GM23338 (cell line): Measurements from ENCODE around the gene LAD1. TPM values are rescaled to one million over a fixed set of nuclear protein-coding genes. Genes with fewer than 3 reads are reported as not detected.

Source experiments
- ATAC-seq: fragments of 200-7000 bp; cut with Tn5 transposase; 3 replicates; pipeline ENCODE4 v1.9.1; 2020
- DNase-seq: peaks from one replicate; pipeline ENCODE4 v3.0.0-alpha.2; 2015; ENCODE audit warnings: low spot score
- H2AFZ ChIP-seq: fragments of 200-600 bp; sonication (generic); 2 replicates; pipeline ENCODE4 v1.8.0; 2016; ENCODE audit warnings: antibody characterized with exemption, mild to moderate bottlenecking, moderate library complexity
- H3F3A ChIP-seq: fragments of 200-600 bp; sonication (generic); replicated peaks from 2 replicates; pipeline ENCODE4 v1.8.0; 2017; ENCODE audit warnings: antibody characterized with exemption, mixed run types, low read depth
- H3K27ac ChIP-seq: fragments of 200-600 bp; sonication (generic); 2 replicates; pipeline ENCODE4 v1.6.1; 2016; ENCODE audit warnings: low read depth
- H3K27me3 ChIP-seq: fragments of 200-600 bp; sonication (generic); 2 replicates; pipeline ENCODE4 v1.8.0; 2016; ENCODE audit warnings: mild to moderate bottlenecking, mixed run types, moderate library complexity; ENCODE audit not compliant: insufficient read depth
- H3K36me3 ChIP-seq: fragments of 200-600 bp; sonication (generic); 2 replicates; pipeline ENCODE4 v1.8.0; 2016; ENCODE audit warnings: mild to moderate bottlenecking; ENCODE audit not compliant: insufficient read depth
- H3K4me1 ChIP-seq: fragments of 200-600 bp; sonication (generic); 2 replicates; pipeline ENCODE4 v1.8.0; 2016; ENCODE audit warnings: mild to moderate bottlenecking, moderate library complexity; ENCODE audit not compliant: insufficient read depth
- H3K4me2 ChIP-seq: fragments of 200-600 bp; sonication (generic); 2 replicates; pipeline ENCODE4 v1.7.1; 2017; ENCODE audit warnings: mixed run types
- H3K4me3 ChIP-seq: fragments of 200-600 bp; sonication (generic); 2 replicates; pipeline ENCODE4 v1.6.1; 2016; ENCODE audit warnings: mixed run types
- H3K79me2 ChIP-seq: fragments of 200-600 bp; sonication (generic); replicated peaks from 2 replicates; pipeline ENCODE4 v1.8.0; 2017; ENCODE audit warnings: mild to moderate bottlenecking; ENCODE audit not compliant: insufficient read depth
- H3K9me2 ChIP-seq: fragments of 200-600 bp; sonication (generic); 2 replicates; pipeline ENCODE4 v1.8.0; 2017; ENCODE audit not compliant: insufficient read depth
- H4K20me1 ChIP-seq: fragments of 200-600 bp; sonication (generic); replicated peaks from 2 replicates; pipeline ENCODE4 v1.8.0; 2017; ENCODE audit warnings: mild to moderate bottlenecking; ENCODE audit not compliant: insufficient read depth
- H3K27ac Mint-ChIP-seq: 2 replicates; pipeline ENCODE4 v1.8.0; 2020; ENCODE audit warnings: inconsistent platforms, mild to moderate bottlenecking, moderate library complexity, mixed read lengths
- H3K27me3 Mint-ChIP-seq: 3 replicates; pipeline ENCODE4 v1.8.0; 2022; ENCODE audit warnings: low read depth, mild to moderate bottlenecking, moderate library complexity, mixed read lengths, inconsistent platforms; ENCODE audit not compliant: insufficient read depth, poor library complexity
- H3K36me3 Mint-ChIP-seq: 3 replicates; pipeline ENCODE4 v1.8.0; 2021; ENCODE audit warnings: low read depth, mild to moderate bottlenecking, inconsistent platforms, moderate library complexity, mixed read lengths
- H3K4me1 Mint-ChIP-seq: 3 replicates; pipeline ENCODE4 v1.8.0; 2020; ENCODE audit warnings: mild to moderate bottlenecking, inconsistent platforms, mixed read lengths
- H3K4me3 Mint-ChIP-seq: 3 replicates; pipeline ENCODE4 v1.8.0; 2021; ENCODE audit warnings: moderate library complexity, mild to moderate bottlenecking, inconsistent platforms, mixed read lengths
- H3K9me3 Mint-ChIP-seq: 3 replicates; pipeline ENCODE4 v1.8.0; 2020; ENCODE audit warnings: moderate library complexity, mild to moderate bottlenecking, inconsistent platforms, mixed read lengths
- CREB1 ChIP-seq: fragments of 250-450 bp; sonication (Bioruptor Pico); IDR thresholded peaks from 2 replicates; pipeline ENCODE4 v1.5.0; 2020; ENCODE audit warnings: low read depth, mild to moderate bottlenecking, moderate library complexity
- CTCF ChIP-seq, 2 experiments: fragments of 200-600 bp in 1 of 2; sonication (generic) in 1 of 2; conservative IDR thresholded peaks; 2 replicates each; pipeline versions ENCODE4 v1.5.1 to v1.6.1; 2016 to 2017; ENCODE audit warnings: antibody characterized with exemption in 2 of 2, low read depth in 2 of 2, mild to moderate bottlenecking in 2 of 2, moderate library complexity in 1 of 2
- EZH2 ChIP-seq: fragments of 200-600 bp; sonication (generic); IDR thresholded peaks from one replicate; pipeline ENCODE4 v1.8.0; 2017; ENCODE audit warnings: antibody characterized with exemption, mild to moderate bottlenecking, low read depth; ENCODE audit not compliant: unreplicated experiment
- EZH2phosphoT487 ChIP-seq: fragments of 200-600 bp; sonication (generic); IDR thresholded peaks from one replicate; pipeline ENCODE4 v1.8.1; 2018; ENCODE audit warnings: antibody characterized with exemption; ENCODE audit not compliant: unreplicated experiment
- JUNB ChIP-seq: IDR thresholded peaks from one replicate; pipeline ENCODE4 v1.6.1; 2016; ENCODE audit warnings: antibody characterized with exemption; ENCODE audit not compliant: unreplicated experiment
- NANOG ChIP-seq: IDR thresholded peaks from 2 replicates; pipeline ENCODE4 v1.6.1; 2016; ENCODE audit warnings: antibody characterized with exemption, borderline replicate concordance
- STAT1 ChIP-seq: IDR thresholded peaks from one replicate; pipeline ENCODE4 v1.6.1; 2016; ENCODE audit warnings: antibody characterized with exemption; ENCODE audit not compliant: unreplicated experiment
- ZNF114 ChIP-seq: fragments of 250-450 bp; sonication (Bioruptor Pico); IDR thresholded peaks from 2 replicates; pipeline ENCODE4 v1.5.0; 2020; ENCODE audit warnings: mild to moderate bottlenecking, moderate library complexity
- ZNF331 ChIP-seq: fragments of 250-450 bp; sonication (Bioruptor Pico); IDR thresholded peaks from 2 replicates; pipeline ENCODE4 v1.5.0; 2020; ENCODE audit warnings: low read depth, mild to moderate bottlenecking, moderate library complexity
- ZNF462 ChIP-seq: fragments of 250-450 bp; sonication (Bioruptor Pico); IDR thresholded peaks from 2 replicates; pipeline ENCODE4 v1.5.0; 2020; ENCODE audit warnings: mild to moderate bottlenecking, moderate library complexity
- polyA plus RNA-seq: library from polyadenylated mRNA; unstranded; fragments of >200 nt; fragmentation: Nextera tagmentation; extraction: Ambion mirVana; gene quantifications from 2 replicates; pipeline ENCODE4 v1.2.1, GENCODE V29; 2016
- total RNA-seq: library from RNA; depleted of rRNA; stranded (reverse); fragments of >200 nt; shearing (Covaris generic); gene quantifications from 2 replicates; pipeline ENCODE4 v1.2.3, GENCODE V29; 2014

Gene LAD1
- total and polyA plus RNA-seq, 2 experiments from 2014 or later = 17.6 to 18.9 TPM

- Mint-ChIP-seq H3K4me3 (no peak overlapping the region), H3K9me3 (no peaks in the 10 kb centered on the region), H3K4me1 (no peaks in the 10 kb centered on the region), H3K36me3 (no peaks in the 10 kb centered on the region; the same call in 2 of the 3 replicates), H3K27me3 (peaks cover 3% of the 10 kb centered on the region), H3K27ac (no peak overlapping the region)
- no peak for ATAC-seq
- no peak for DNase-seq
- Histone ChIP-seq H2AFZ (no peak overlapping the region), H3K79me2 (no peaks in the 10 kb centered on the region), H3K4me3 (no peak overlapping the region), H3K27ac (no peak overlapping the region), H3K9me2 (no peaks in the 10 kb centered on the region), H3K36me3 (no peaks in the 10 kb centered on the region), H4K20me1 (no peaks in the 10 kb centered on the region), H3F3A (no peaks in the 10 kb centered on the region), H3K4me2 (no peak overlapping the region), H3K27me3 (no peaks in the 10 kb centered on the region), H3K4me1 (no peaks in the 10 kb centered on the region)
- TF ChIP-seq ZNF114 (no peak), NANOG (no peak), STAT1 (no peak), ZNF331 (CRISPR knock-in tag) (no peak), EZH2 (no peak), EZH2phosphoT487 (no peak), CTCF (conservative IDR thresholded peaks at IDR 0.05; ENCODE audit: low read depth in 2 of 2) (no peak), CREB1 (CRISPR knock-in tag) (no peak), ZNF462 (CRISPR knock-in tag) (no peak), JUNB (no peak)
These were observed 67.1 kb downstream of the LAD1 start for GRCh38 chr1:201332021-201332420.
